IPS-18c (cell line): Measurements from ENCODE around the gene RRP12.
"Not testable (repeated sequence)": the region's sequence is repeated elsewhere in the genome, so short reads cannot be mapped to it uniquely, and the experiment has no call there.

Source experiments
- H3K4me3 ChIP-seq: 2 replicates; pipeline ENCODE4 v1.7.0; 2013; ENCODE audit warnings: low read depth, mild to moderate bottlenecking, low read length, moderate library complexity; ENCODE audit not compliant: insufficient read depth
- H3K9me3 ChIP-seq: one replicate; pipeline ENCODE4 v1.6.1; 2013; ENCODE audit warnings: mild to moderate bottlenecking, low read length, moderate library complexity; ENCODE audit not compliant: control insufficient read depth, insufficient read depth

RRP12 gene

DNA sequence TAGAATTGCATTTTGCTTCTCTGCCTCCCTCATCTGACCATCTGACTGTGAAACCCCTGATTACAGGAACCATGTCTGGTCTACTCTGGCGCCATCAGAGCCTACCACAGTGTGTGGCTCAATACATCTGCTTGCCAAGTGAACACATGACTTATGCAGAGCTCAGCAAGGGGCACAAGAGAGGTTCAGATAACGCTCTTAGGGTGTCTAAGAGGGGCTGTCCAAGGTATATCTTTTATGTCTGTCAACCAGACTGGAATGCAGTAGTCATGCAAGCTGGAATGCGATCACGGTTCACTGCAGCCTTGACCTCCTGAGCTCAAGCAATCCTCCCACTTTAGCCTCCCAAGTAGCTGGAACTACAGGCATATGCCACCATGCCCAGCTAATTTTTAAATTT is 10.3 kb upstream of the RRP12 start:
- Histone ChIP-seq H3K4me3 (no peak overlapping the region), H3K9me3 (no peaks in the 10 kb centered on the region)

GRCh38 chr10:97408496-97408992 is 7.4 kb upstream of the RRP12 start:
- Histone ChIP-seq H3K9me3 (no peaks in the 10 kb centered on the region), H3K4me3 (no peak overlapping the region)

GRCh38 chr10:97407952-97408248 is 6.8 kb upstream of the RRP12 start:
- H3K4me3 ChIP-seq = no peak overlapping the region
- no peaks in the 10 kb centered on the region for H3K9me3 ChIP-seq

GRCh38 chr10:97407211-97407951 is 6.2 kb upstream of the RRP12 start:
- peak overlapping the region; percentile 38; the same call in 1 of the 2 replicates for H3K4me3 ChIP-seq
- H3K9me3 ChIP-seq = no peaks in the 10 kb centered on the region

- H3K9me3 ChIP-seq, H3K4me3 ChIP-seq: not testable (repeated sequence)
Measured at GRCh38 chr10:97406483-97406882, 5.3 kb upstream of the RRP12 start.

- H3K9me3 ChIP-seq = no peaks in the 10 kb centered on the region
- no peak overlapping the region for H3K4me3 ChIP-seq
Measured at GRCh38 chr10:97406064-97406463, 4.9 kb upstream of the RRP12 start.

GRCh38 chr10:97404044-97404443 is 2.9 kb upstream of the RRP12 start:
- H3K4me3 ChIP-seq = no peak overlapping the region
- no peaks in the 10 kb centered on the region for H3K9me3 ChIP-seq

DNA sequence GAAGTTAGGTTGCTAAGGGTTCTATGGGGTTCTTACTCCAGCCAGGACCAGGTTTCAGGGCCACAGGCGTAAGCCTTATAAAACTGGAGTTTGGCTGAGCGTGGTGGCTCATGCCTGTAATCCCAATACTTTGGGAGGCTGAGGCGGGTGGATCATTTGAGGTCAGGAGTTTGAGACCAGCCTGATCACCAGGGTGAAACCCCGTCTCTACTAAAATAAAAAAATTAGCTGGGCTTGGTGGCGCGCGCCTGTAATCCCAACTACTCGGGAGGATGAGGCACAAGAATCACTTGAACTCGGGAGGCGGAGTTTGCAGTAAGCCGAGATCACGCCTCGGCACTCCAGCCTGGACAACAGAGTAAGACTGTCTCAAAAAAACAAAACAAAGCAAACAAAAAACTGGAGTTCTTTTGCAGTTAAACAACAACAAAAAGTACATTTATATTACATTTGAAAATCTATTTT is 347 bp upstream of the RRP12 start:
- Histone ChIP-seq H3K9me3 (no peaks in the 10 kb centered on the region), H3K4me3 (no peak overlapping the region; the same call in 1 of the 2 replicates)

GRCh38 chr10:97399843-97400545 is 1.1 kb downstream of the RRP12 start:
- Histone ChIP-seq H3K9me3 (no peaks in the 10 kb centered on the region), H3K4me3 (peak overlapping the region; percentile 74)

DNA sequence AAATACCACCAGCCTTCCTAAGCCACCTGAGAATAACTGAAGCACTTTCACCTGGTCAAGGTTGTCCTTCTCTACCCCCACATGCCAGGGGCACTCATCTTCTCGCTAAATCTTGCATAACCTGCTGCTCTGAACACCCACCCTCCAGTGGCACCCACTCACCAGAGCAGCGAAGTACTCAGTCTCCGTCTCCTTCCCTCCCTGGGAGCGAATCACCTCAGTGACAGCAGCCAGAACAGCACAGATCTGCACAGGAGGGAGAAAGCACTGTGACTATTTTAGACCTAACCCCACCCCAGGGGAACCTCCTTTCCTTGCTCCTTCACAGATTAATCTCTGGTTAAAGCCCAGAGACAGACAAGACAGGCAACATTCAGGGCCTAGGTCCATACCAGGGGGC is 5.1 kb downstream of the RRP12 start:
- no peaks in the 10 kb centered on the region for H3K9me3 ChIP-seq
- no peak overlapping the region for H3K4me3 ChIP-seq

DNA sequence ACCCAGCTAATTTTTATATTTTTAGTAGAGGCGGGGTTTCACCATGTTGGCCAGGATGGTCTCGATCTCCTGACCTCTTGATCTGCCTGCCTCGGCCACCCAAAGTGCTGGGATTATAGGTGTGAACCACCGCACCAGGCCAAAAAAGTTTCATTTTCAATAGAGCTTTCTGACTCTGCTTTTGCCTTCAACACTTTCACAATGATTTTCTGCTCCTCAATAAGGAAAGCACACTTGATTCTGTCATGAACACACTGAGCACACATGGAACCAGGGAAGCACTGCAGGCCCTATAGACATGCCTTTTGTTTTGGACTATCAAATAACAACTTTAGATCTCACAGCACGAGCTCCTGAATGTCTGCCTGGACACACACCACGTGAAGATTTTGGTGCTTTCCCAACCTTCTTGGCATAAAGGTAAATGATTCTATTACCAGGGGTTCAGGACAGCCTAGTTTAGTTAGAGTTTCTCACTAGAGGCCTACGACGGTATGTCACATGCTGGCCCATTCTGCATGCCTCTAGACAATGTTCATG is 8.0 kb downstream of the RRP12 start:
- H3K4me3 ChIP-seq = no peak overlapping the region
- no peaks in the 10 kb centered on the region for H3K9me3 ChIP-seq

DNA sequence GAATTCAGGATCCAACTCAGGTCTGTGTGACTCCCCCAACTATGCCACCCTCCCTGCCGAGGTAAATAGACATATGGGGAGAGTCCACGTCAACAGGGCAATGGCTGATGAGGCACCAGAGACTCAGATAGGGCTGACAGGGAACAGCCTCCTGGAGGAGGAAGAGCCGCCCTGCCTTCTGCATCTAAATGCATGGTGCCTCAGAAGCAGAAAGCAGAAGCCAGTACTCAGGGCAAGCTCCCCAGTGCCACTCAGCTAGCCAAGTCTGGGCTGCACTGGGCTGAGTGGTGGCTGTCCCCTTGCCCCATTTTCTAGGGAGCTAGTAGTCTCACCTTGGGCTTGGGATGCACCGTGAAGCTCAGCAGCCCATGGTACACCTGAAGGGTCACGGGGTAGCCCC is 11.0 kb downstream of the RRP12 start:
- Histone ChIP-seq H3K4me3 (no peak overlapping the region), H3K9me3 (no peaks in the 10 kb centered on the region)

GRCh38 chr10:97388152-97388551 is 13.0 kb downstream of the RRP12 start:
- Histone ChIP-seq H3K9me3 (no peaks in the 10 kb centered on the region), H3K4me3 (no peak overlapping the region)

GRCh38 chr10:97385565-97385964 is 15.6 kb downstream of the RRP12 start:
- no peak overlapping the region for H3K4me3 ChIP-seq
- no peaks in the 10 kb centered on the region for H3K9me3 ChIP-seq

- H3K4me3 ChIP-seq = no peak overlapping the region
- H3K9me3 ChIP-seq = no peaks in the 10 kb centered on the region
Measured at GRCh38 chr10:97384641-97385040, 16.5 kb downstream of the RRP12 start.

DNA sequence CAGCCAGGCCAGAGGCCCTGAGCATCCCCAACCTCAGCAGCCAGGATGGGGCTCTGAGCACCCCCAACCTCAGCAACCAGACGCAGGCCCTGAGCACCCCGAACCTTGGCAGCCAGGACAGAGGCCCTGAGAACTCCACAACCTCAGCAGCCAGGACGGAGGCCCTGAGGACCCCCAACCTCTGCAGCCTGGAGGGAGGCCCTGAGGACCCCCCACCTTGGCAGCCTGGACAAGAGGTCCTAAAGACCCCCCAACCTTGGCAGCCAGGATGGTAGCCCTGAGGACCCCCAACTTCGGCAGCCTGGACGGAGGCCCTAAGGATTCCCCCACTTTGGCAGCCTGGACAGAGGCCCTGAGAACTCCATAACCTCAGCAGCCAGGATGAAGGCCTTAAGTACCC is 17.0 kb downstream of the RRP12 start:
- Histone ChIP-seq H3K4me3 (no peak overlapping the region), H3K9me3 (no peaks in the 10 kb centered on the region)

DNA sequence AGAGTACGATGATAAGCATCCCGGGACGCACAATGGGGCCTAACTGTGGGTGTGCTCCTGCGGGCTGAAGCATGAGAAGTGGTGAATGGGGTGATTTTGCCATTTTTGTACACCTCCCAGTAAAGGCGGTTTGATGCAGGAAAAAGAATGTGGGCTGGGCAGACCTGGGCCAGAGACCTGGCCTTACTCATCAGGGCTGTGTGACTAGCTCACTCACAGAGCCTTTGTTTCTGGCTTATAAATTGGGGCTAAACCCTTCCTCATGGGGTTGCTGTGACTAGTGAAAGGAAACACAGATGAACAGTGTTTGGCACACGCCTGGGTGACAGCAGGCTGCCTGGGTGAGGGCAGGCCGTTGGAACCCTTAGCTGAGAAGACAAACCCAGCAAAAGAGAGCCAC is 18.0 kb downstream of the RRP12 start:
- H3K4me3 ChIP-seq = no peak overlapping the region
- H3K9me3 ChIP-seq = no peaks in the 10 kb centered on the region

DNA sequence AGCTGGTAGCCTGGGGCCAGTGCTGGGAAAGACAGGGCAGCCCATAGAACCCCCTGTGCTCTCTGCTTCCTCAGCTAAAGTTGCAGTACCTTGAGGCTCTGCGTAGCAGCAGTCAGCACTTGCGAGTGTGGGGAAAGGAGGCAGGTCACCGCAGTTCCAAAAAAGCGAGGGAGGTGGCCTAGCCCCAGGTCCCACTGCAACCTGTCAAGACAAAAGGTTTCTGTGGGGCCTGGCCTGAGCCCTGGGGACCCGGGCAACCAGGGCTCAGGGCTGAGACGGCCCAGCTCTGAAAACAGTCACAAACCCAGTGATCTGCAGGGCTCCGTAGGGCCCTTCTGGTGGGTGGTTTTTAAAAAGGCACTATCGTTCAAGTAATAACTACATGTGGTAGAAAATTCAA is 19.5 kb downstream of the RRP12 start:
- H3K4me3 ChIP-seq = no peak overlapping the region
- H3K9me3 ChIP-seq = no peaks in the 10 kb centered on the region
